Neuronal stem cell (in vitro differentiated cells): ENCODE measurements around the gene AAMP. TPM values are rescaled to one million over a fixed set of nuclear protein-coding genes. Genes with fewer than 3 reads are reported as not detected.

Experiments used
- DNase-seq: peaks from one replicate; pipeline ENCODE4 v3.0.0-alpha.2; 2013; ENCODE audit warnings: low spot score
- H2AFZ ChIP-seq: one replicate; pipeline ENCODE4 v1.6.1; 2013; ENCODE audit warnings: mild to moderate bottlenecking, low read length, inconsistent platforms
- H2AK5ac ChIP-seq: 2 replicates; pipeline ENCODE4 v1.6.1; 2013; ENCODE audit warnings: low read depth, mild to moderate bottlenecking, inconsistent platforms, low read length, moderate library complexity, mixed read lengths
- H2BK120ac ChIP-seq: 2 replicates; pipeline ENCODE4 v1.6.1; 2013; ENCODE audit warnings: low read depth, mild to moderate bottlenecking, inconsistent platforms, low read length, moderate library complexity, mixed read lengths
- H2BK12ac ChIP-seq: one replicate; pipeline ENCODE4 v1.6.1; 2013; ENCODE audit warnings: low read length, inconsistent platforms
- H2BK15ac ChIP-seq: 2 replicates; pipeline ENCODE4 v1.6.1; 2013; ENCODE audit warnings: mild to moderate bottlenecking, low read length, inconsistent platforms, mixed read lengths
- H2BK5ac ChIP-seq: one replicate; pipeline ENCODE4 v1.6.1; 2013; ENCODE audit warnings: inconsistent platforms, mild to moderate bottlenecking, low read length, moderate library complexity
- H3K14ac ChIP-seq: one replicate; pipeline ENCODE4 v1.6.1; 2013; ENCODE audit warnings: low read length, inconsistent platforms
- H3K18ac ChIP-seq: 2 replicates; pipeline ENCODE4 v1.6.1; 2013; ENCODE audit warnings: low read length, inconsistent platforms
- H3K23ac ChIP-seq: 2 replicates; pipeline ENCODE4 v1.6.1; 2013; ENCODE audit warnings: low read depth, mild to moderate bottlenecking, mixed read lengths, low read length, inconsistent platforms; ENCODE audit not compliant: poor library complexity
- H3K27ac ChIP-seq: replicated peaks from 3 replicates; pipeline ENCODE4 v1.5.1; 2013; ENCODE audit warnings: low read length, inconsistent platforms
- H3K27me3 ChIP-seq, 3 experiments: 2 replicates each; pipeline ENCODE4 v1.6.1; 2013; ENCODE audit warnings: low read length in 3 of 3, mild to moderate bottlenecking in 2 of 3, inconsistent platforms in 1 of 3, low read depth in 1 of 3, mixed read lengths in 1 of 3, moderate library complexity in 1 of 3; ENCODE audit not compliant: control insufficient read depth in 3 of 3, insufficient read depth in 3 of 3
- H3K36me3 ChIP-seq, 2 donors: replicated peaks in 1 of 2; 2 replicates each; pipeline ENCODE4 v1.6.1; 2013; ENCODE audit warnings: low read length in 2 of 2; ENCODE audit not compliant: control insufficient read depth in 2 of 2, insufficient read depth in 2 of 2
- H3K4ac ChIP-seq: 2 replicates; pipeline ENCODE4 v1.6.1; 2013; ENCODE audit warnings: inconsistent platforms, mild to moderate bottlenecking, low read length, moderate library complexity
- H3K4me1 ChIP-seq, 2 donors: 1 replicate in 1 of 2; 2 replicates in 1 of 2; pipeline ENCODE4 v1.6.1; 2013; ENCODE audit warnings: low read length in 2 of 2, low read depth in 1 of 2; ENCODE audit not compliant: control insufficient read depth in 2 of 2, insufficient read depth in 1 of 2
- H3K4me2 ChIP-seq: one replicate; pipeline ENCODE4 v1.6.1; 2013; ENCODE audit warnings: mild to moderate bottlenecking, low read length, inconsistent platforms; ENCODE audit not compliant: insufficient read depth, poor library complexity, severe bottlenecking
- H3K4me3 ChIP-seq, 2 donors: 2 replicates each; pipeline ENCODE4 v1.5.1; 2013; ENCODE audit warnings: low read length in 2 of 2, mild to moderate bottlenecking in 2 of 2, inconsistent platforms in 1 of 2, moderate library complexity in 1 of 2
- H3K79me1 ChIP-seq: one replicate; pipeline ENCODE4 v1.6.1; 2013; ENCODE audit warnings: low read depth, mild to moderate bottlenecking, inconsistent platforms, low read length, moderate library complexity
- H3K9ac ChIP-seq: one replicate; pipeline ENCODE4 v1.6.1; 2013; ENCODE audit warnings: mild to moderate bottlenecking, low read depth, low read length, inconsistent platforms; ENCODE audit not compliant: poor library complexity
- H3K9me3 ChIP-seq, 2 donors: replicated peaks in 1 of 2; 2 replicates each; pipeline versions ENCODE3 to v1.6.1; 2013; ENCODE audit warnings: low read length in 2 of 2, mild to moderate bottlenecking in 2 of 2, inconsistent platforms in 1 of 2, low read depth in 1 of 2, mixed read lengths in 1 of 2, moderate library complexity in 1 of 2; ENCODE audit not compliant: control insufficient read depth in 2 of 2, insufficient read depth in 1 of 2
- H4K8ac ChIP-seq: one replicate; pipeline ENCODE4 v1.6.1; 2013; ENCODE audit warnings: low read depth, mild to moderate bottlenecking, inconsistent platforms, low read length, moderate library complexity
- H4K91ac ChIP-seq: one replicate; pipeline ENCODE4 v1.6.1; 2013; ENCODE audit warnings: low read length, low read depth, mild to moderate bottlenecking, inconsistent platforms; ENCODE audit not compliant: poor library complexity
- WGBS, 2 donors: extraction: QIAGEN DNeasy Blood & Tissue Kit; methylation state at CpG; one replicate each; pipeline ENCODE4 v1.1.7; 2013; ENCODE audit warnings: missing lambda C conversion rate in 2 of 2, mixed read lengths in 1 of 2; ENCODE audit not compliant: insufficient read length in 2 of 2, insufficient replicate concordance in 1 of 2; ENCODE audit errors: extremely low coverage in 2 of 2; 5-methylcytosine and 5-hydroxymethylcytosine counted together
- polyA plus RNA-seq, 2 experiments: library from polyadenylated mRNA; stranded (reverse); fragments of 200-250 nt; gene quantifications; one replicate each; pipeline ENCODE4 v1.2.3, GENCODE V29; 2013

The AAMP gene
- polyA plus RNA-seq (2013, experiment 1 of 2): 45.1 TPM
- 38.9 TPM for polyA plus RNA-seq (2013, experiment 2 of 2)

- Histone ChIP-seq H4K91ac (no peak within 1 kb of the TSS), H3K27me3 (no peaks in the 10 kb centered on the region), H3K4me3 (peak within 1 kb of the TSS; percentile 83 to 91), H2AK5ac (peak within 1 kb of the TSS; percentile 31), H2BK5ac (no peak within 1 kb of the TSS), H3K27ac (peak within 1 kb of the TSS; percentile 16), H3K9me3 (no peaks in the 10 kb centered on the region), H3K23ac (peak within 1 kb of the TSS; percentile 49), H2BK120ac (no peak within 1 kb of the TSS), H3K4ac (no peak within 1 kb of the TSS), H3K14ac (peak within 1 kb of the TSS; percentile 86), H4K8ac (no peak within 1 kb of the TSS), H3K18ac (peak within 1 kb of the TSS; percentile 92), H3K4me1 (peaks cover 8 to 10% of the 10 kb centered on the region in 2 donors), H3K9ac (peak within 1 kb of the TSS; percentile 92), H2AFZ (peak within 1 kb of the TSS; percentile 90), H2BK15ac (no peak within 1 kb of the TSS), H3K36me3 (peaks cover 35 to 47% of the 10 kb centered on the region in 2 donors), H2BK12ac (no peak within 1 kb of the TSS), H3K79me1 (peaks cover 8% of the 10 kb centered on the region), H3K4me2 (peak within 1 kb of the TSS; percentile 84)
- peak; percentile 100 for DNase-seq
- no CpG with 5 or more reads among the region's 64 CpGs for WGBS, 2 donors
Observed at GRCh38 chr2:218269900-218270720, at the start of gene AAMP, which contains the start of gene PNKD. Gene AAMP (minus strand): TSS chr2:218270137. CDS start chr2:218270086, 51 bp downstream. Gene PNKD (plus strand): TSS chr2:218270519. CDS start chr2:218270536, 17 bp downstream.

GRCh38 chr2:218318241-218318640, 48.3 kb upstream of the AAMP start:
- no peak overlapping the region for H3K18ac ChIP-seq
- no peaks in the 10 kb centered on the region for H3K36me3 ChIP-seq
- no peak overlapping the region for H4K91ac ChIP-seq
- no peak for DNase-seq
- no peak overlapping the region for H2BK15ac ChIP-seq
- H3K4me3 ChIP-seq: no peak overlapping the region
- no peak overlapping the region for H2BK12ac ChIP-seq
- WGBS, 2 donors: no CpG with 5 or more reads among the region's 7 CpGs
- no peak overlapping the region for H2AFZ ChIP-seq
- no peak overlapping the region for H2BK120ac ChIP-seq
- H3K27me3 ChIP-seq: peaks cover 0 to 21% (median 0%) of the 10 kb centered on the region in 3 experiments
- no peak overlapping the region for H3K9ac ChIP-seq
- no peak overlapping the region for H3K27ac ChIP-seq
- H3K79me1 ChIP-seq: no peaks in the 10 kb centered on the region
- no peak overlapping the region for H3K23ac ChIP-seq
- no peak overlapping the region for H2BK5ac ChIP-seq
- H4K8ac ChIP-seq: no peak overlapping the region
- peaks cover 4 to 7% of the 10 kb centered on the region in 2 donors for H3K4me1 ChIP-seq
- no peak overlapping the region for H3K14ac ChIP-seq
- no peak overlapping the region for H3K4me2 ChIP-seq
- no peak overlapping the region for H3K4ac ChIP-seq
- H2AK5ac ChIP-seq: no peak overlapping the region
- H3K9me3 ChIP-seq: no peaks in the 10 kb centered on the region

DNA sequence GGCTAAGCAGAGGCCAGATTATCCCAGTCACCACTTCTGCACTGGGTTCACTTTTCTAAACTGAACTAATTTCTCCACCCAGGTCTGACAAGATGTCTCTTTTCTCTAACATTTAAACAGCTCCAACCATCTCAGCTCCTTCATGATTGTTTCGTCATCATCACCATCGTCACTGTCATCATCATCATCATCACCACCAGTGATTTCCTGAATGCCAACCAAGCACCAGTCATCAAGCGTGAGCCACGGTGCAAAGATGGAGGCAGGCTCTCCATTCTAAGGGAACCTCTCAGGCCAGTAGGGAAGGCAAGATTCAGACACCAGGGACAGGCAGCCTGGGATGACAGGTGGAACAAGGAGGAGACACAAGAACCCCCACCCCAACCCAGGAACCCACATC, 47.9 kb upstream of the AAMP start:
- Histone ChIP-seq H3K27me3 (peaks cover 0 to 21% (median 0%) of the 10 kb centered on the region in 3 experiments), H3K14ac (no peak overlapping the region), H3K27ac (no peak overlapping the region), H3K23ac (no peak overlapping the region), H3K4me1 (peaks cover 4 to 7% of the 10 kb centered on the region in 2 donors), H3K4ac (no peak overlapping the region), H3K9ac (no peak overlapping the region), H3K4me3 (no peak overlapping the region), H3K36me3 (no peaks in the 10 kb centered on the region), H3K9me3 (no peaks in the 10 kb centered on the region), H2BK15ac (no peak overlapping the region), H2BK5ac (no peak overlapping the region), H2AFZ (no peak overlapping the region), H4K8ac (no peak overlapping the region), H2BK12ac (no peak overlapping the region), H2AK5ac (no peak overlapping the region), H3K79me1 (no peaks in the 10 kb centered on the region), H3K4me2 (no peak overlapping the region), H4K91ac (no peak overlapping the region), H3K18ac (no peak overlapping the region), H2BK120ac (no peak overlapping the region)
- no CpG with 5 or more reads among the region's 4 CpGs for WGBS, 2 donors
- no peak for DNase-seq

DNA sequence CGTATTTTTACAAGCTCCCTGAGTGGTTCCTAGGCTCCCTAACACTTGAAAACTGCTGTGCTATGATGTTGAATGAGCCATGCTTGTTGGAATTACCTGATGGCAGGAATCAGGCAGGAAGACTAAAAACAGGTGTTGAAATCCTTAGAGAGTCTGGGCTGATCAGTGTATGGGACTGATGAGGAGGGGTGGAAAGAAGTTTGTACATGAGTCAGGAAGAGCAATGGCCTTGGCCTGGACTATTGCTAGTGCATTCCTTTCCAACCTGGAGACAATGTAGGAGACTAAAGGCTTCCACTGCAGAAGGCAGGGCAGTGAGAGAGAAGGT, 47.3 kb upstream of the AAMP start:
- no peak overlapping the region for H2BK15ac ChIP-seq
- H2AFZ ChIP-seq: no peak overlapping the region
- no peak overlapping the region for H4K8ac ChIP-seq
- H3K9me3 ChIP-seq: no peaks in the 10 kb centered on the region
- no peak overlapping the region for H3K23ac ChIP-seq
- H3K36me3 ChIP-seq: no peaks in the 10 kb centered on the region
- H3K9ac ChIP-seq: no peak overlapping the region
- H2AK5ac ChIP-seq: no peak overlapping the region
- no peak overlapping the region for H3K27ac ChIP-seq
- H3K4me3 ChIP-seq: no peak overlapping the region
- peaks cover 0 to 21% (median 0%) of the 10 kb centered on the region in 3 experiments for H3K27me3 ChIP-seq
- no peak overlapping the region for H4K91ac ChIP-seq
- WGBS, 2 donors: no CpG with 5 or more reads among the region's 1 CpG
- H3K4ac ChIP-seq: no peak overlapping the region
- no peak overlapping the region for H2BK120ac ChIP-seq
- H3K79me1 ChIP-seq: no peaks in the 10 kb centered on the region
- H2BK12ac ChIP-seq: no peak overlapping the region
- no peak for DNase-seq
- H3K4me1 ChIP-seq: peaks cover 2% of the 10 kb centered on the region in 2 donors
- no peak overlapping the region for H3K4me2 ChIP-seq
- no peak overlapping the region for H3K14ac ChIP-seq
- H3K18ac ChIP-seq: no peak overlapping the region
- no peak overlapping the region for H2BK5ac ChIP-seq
